CD4-positive, alpha-beta T cell treated with Interleukin-15 for 4 hours (primary cell): ENCODE data around the gene LENEP.

Source experiments
- DNase-seq: peaks from one replicate; pipeline ENCODE4 v3.0.0-alpha.2; 2020; ENCODE audit warnings: low spot score

The LENEP gene, protein sequence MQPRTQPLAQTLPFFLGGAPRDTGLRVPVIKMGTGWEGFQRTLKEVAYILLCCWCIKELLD

DNA sequence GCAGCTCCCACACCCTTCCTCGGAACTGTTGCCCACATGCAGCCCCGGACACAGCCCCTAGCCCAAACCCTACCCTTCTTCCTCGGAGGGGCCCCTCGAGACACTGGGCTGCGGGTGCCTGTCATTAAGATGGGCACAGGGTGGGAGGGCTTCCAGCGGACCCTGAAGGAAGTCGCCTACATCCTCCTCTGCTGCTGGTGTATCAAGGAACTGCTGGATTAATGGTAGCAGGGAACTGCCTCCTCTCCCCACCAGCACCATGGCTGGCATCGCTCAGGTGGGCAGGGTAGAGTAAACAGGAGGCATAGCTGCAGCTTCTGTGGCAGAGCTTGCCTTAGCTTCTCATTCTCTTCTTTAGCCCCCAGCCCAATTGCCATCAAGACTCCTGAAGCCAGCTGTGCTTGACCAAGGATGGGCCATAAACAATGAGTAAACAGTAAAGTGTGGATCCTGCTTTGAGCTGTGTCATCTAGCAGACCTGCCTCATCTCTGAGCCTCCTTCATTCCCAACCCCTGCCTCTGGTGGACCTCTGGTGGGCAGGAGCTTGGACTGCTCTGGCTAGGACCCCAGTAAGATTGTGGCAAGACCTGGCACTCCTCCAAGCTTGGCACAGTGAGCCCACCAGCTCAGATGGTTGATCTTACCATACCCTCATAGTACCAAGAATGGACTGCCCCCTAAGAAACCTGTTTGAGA, at the start of gene LENEP:
Gene LENEP (plus strand): TSS at position 15 of the 697 bp plus-strand sequence. CDS start 22 bp downstream, at position 37.
- no peak for DNase-seq

- DNase-seq: peak; percentile 23
Observed at GRCh38 chr1:154943649-154944400, 49.6 kb upstream of the LENEP start.

GRCh38 chr1:154944401-154945159, 48.8 kb upstream of the LENEP start:
- no peak for DNase-seq

GRCh38 chr1:154945160-154945961, 48.0 kb upstream of the LENEP start:
- no peak for DNase-seq

- no peak for DNase-seq
Observed at GRCh38 chr1:154945962-154946850, 47.2 kb upstream of the LENEP start.

DNA sequence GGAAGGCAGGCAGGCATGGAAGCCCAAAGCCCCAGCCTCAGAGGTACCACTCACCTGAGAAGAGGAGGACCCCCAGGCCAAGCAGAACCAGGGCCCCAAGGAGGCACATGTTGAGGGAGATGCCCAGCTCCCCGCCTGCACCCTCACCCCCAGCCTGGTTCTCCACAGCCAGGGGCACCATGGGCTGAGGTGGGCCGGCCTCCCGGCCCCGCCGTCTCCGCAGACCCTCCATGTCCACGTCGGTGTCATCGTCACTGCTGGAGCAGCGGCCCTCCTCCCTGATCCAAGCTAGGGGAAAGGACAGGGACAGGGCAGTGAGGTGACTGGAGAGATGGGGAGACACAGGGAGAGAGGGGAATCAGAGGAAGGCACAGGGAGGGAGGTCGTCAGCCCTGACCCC, 45.3 kb upstream of the LENEP start:
- no peak for DNase-seq

- DNase-seq: peak; percentile 64
Observed at GRCh38 chr1:154951901-154952657, 41.3 kb upstream of the LENEP start.

- DNase-seq: no peak
Observed at GRCh38 chr1:154952664-154953063, 40.7 kb upstream of the LENEP start.

DNA sequence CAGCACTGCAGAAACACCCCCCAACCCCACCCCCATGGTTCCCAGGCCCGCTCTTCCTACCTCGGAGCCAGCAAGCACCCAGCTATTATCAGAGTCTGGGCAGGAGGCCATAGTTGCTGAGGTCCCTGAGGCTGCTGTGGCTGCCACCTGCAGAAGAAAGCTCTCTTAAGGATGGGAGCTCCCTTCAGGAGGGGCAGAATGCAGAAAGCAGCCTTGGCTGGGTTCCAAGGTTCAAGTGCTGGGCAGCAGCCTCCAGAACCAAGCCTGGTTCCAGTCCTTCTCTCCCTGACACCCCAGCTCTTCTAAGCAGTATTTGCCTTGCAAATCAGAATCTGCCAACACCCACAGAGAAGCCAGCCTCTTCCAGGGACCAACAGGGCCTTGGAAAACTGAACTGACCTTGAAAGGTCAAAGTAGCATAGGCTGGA, 39.8 kb upstream of the LENEP start:
- no peak for DNase-seq

- DNase-seq: no peak
Observed at GRCh38 chr1:154954541-154954940, 38.8 kb upstream of the LENEP start.

GRCh38 chr1:154955039-154955717, 38.2 kb upstream of the LENEP start:
- peak; percentile 99 for DNase-seq

DNA sequence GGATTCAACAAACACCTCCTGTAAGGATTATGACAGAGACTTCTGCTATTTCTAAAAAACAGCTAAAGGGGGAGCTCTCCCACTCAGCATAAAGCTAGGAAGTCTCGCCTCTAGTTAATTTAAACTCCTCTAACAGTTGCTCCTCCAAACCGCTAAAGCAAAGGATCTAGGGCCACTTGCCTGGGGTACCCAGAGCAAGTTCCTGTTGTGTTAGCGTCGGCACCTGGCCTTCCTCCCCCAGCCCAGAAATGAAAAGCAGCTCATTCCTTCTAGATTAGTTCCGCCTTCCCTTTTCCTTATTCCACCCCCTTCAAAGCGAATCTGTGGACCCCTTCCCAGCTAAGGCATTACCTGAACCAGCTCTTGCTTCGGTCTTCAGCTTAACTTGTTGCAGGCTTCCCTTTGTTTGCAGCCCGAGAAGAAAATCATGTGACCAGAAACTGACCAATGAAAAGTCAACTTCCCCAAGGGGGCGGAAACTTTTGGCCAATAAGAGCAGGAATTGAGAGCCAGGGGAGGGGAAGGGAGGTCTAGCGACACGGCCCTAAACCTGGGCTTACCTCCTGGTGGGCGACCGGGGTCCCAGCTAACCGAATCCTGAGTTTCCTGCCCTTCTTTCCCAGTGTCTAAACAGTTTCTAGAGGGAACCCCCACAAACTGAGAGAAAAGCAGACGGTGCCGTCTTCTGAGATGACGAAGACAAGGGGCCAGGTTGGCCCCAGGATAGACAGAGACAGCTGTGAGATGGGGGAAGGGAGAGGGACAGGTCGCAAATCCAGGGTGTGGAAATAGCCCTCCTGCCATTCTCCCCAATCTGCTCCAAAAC, 37.5 kb upstream of the LENEP start, which contains the start of gene PBXIP1:
Gene PBXIP1 (minus strand): TSS at position 382 of the 826 bp plus-strand sequence. CDS start 2,378 bp downstream, outside the sequence.
- DNase-seq: peak; percentile 96

GRCh38 chr1:154956544-154956941, 36.8 kb upstream of the LENEP start:
- DNase-seq: no peak

GRCh38 chr1:154957091-154957657, 36.2 kb upstream of the LENEP start:
- DNase-seq: no peak

- no peak for DNase-seq
Observed at GRCh38 chr1:154958036-154958435, 35.4 kb upstream of the LENEP start.

DNA sequence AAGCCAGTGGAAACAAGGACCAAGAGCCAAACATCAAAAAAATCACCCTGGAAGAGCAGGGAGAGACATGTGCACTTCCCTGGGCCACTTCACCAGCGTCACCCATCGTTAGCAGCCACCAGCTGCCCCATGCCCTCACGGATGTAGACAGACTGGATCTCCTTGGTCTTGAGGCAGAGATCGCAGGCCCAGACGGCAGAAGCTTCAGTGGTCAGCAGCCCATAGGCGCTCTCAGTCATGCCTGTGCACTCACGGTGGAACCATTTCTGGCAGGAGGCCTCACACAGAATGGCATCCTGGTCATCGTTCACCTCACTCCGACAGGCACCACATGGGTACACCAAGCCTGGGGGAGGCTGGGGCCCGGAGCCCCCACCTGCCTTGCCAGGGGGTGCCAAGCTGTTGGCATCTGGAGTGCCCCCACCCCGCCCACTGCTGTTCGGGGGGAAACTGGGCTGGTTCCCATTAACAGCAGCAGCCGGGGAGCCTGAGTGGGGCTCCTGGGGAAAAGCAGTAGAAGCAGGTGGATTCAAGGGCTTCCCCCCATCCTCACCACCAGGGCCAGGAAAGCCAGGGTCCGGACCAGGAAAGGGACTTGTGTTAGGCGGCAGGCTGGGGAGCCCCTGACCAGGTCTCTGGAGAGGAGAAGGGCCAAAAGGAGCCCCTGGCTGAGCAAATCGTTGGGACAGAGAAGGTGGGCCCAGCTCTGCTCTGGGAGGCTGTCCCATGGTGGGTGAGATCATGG, 34.5 kb upstream of the LENEP start:
- no peak for DNase-seq

DNA sequence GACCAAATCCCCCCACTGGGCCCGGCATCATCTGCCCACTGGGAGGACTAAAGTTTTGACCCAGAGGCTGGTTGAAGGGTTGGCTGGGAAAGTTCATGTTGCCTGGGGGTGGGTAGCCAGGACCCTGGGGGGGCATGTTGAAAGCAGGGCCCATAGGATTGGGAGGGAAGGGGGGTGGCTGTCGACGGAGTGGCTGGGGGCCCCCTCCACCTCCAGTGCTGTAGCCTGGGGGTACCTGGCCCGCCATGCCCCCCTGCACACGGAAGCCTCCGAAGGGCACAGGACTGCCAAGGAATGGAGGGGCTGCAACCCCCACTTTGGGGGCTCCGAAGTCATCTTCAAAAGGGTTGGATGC, 34.0 kb upstream of the LENEP start:
- no peak for DNase-seq
